ENCODE results near the gene RPS18.

GRCh38 chr6:33324125-33324524 lies 52.2 kb downstream of the RPS18 start:
- TF ChIP-seq CTCF (IDR thresholded peaks at IDR 0.05) (no peak), POLR2A (IDR thresholded peaks at IDR 0.05) (no peak)

Measured in esophagus squamous epithelium (tissue), 4 donors.